ENCODE results near the gene ING3.

Gene ING3

GRCh38 chr7:121005996-121006584 lies 55.5 kb downstream of the ING3 start:
- no peak for DNase-seq

- DNase-seq, result no peak
Observed at GRCh38 chr7:121006711-121007315, 56.2 kb downstream of the ING3 start.

GRCh38 chr7:121008816-121009215 lies 58.2 kb downstream of the ING3 start:
- no peak for DNase-seq

GRCh38 chr7:121011401-121011800 lies 60.8 kb downstream of the ING3 start:
- DNase-seq, result no peak

- DNase-seq, result no peak
Observed at GRCh38 chr7:121012170-121012874, 61.7 kb downstream of the ING3 start.

GRCh38 chr7:121012919-121013318 lies 62.3 kb downstream of the ING3 start:
- DNase-seq, result no peak

- no peak for DNase-seq
Observed at GRCh38 chr7:121015560-121015959, 65.0 kb downstream of the ING3 start.

GRCh38 chr7:121016966-121017365 lies 66.4 kb downstream of the ING3 start:
- no peak for DNase-seq

- DNase-seq, result no peak
Observed at GRCh38 chr7:121017586-121017985, 67.0 kb downstream of the ING3 start.

GRCh38 chr7:121019018-121019417 lies 68.4 kb downstream of the ING3 start:
- no peak for DNase-seq

- DNase-seq, result no peak
Observed at GRCh38 chr7:121020249-121020988, 69.8 kb downstream of the ING3 start.

- DNase-seq, result no peak
Observed at GRCh38 chr7:121020989-121021969, 70.7 kb downstream of the ING3 start.

- DNase-seq, result no peak
Observed at GRCh38 chr7:121023194-121023593, 72.6 kb downstream of the ING3 start.

- DNase-seq, result no peak
Observed at GRCh38 chr7:121023683-121024511, 73.3 kb downstream of the ING3 start.

GRCh38 chr7:121024611-121025010 lies 74.0 kb downstream of the ING3 start:
- DNase-seq, result no peak

GRCh38 chr7:121026159-121026558 lies 75.6 kb downstream of the ING3 start:
- DNase-seq, result no peak

- no peak for DNase-seq
Observed at GRCh38 chr7:121026577-121027111, 76.1 kb downstream of the ING3 start.

Data from CD4-positive, alpha-beta T cell treated with Interleukin-10 for 1 hour (primary cell).